22Rv1 (cell line): ENCODE results near the gene PDE8A.

Source experiments
- CTCF ChIP-seq: fragments of 450-650 bp; IDR thresholded peaks from 2 replicates; pipeline ENCODE4 v1.5.1; 2017; ENCODE audit warnings: mild to moderate bottlenecking
- ZFX ChIP-seq: fragments of 450-650 bp; IDR thresholded peaks from 2 replicates; pipeline ENCODE4 v1.6.1; 2017; ENCODE audit warnings: antibody characterized with exemption, borderline replicate concordance

- TF ChIP-seq CTCF = no peak
- no peak for TF ChIP-seq ZFX
Observed at GRCh38 chr15:85139391-85139790, 157.7 kb downstream of the PDE8A start.
